Measurements from ENCODE around the gene AGPAT4.

Gene AGPAT4

DNA sequence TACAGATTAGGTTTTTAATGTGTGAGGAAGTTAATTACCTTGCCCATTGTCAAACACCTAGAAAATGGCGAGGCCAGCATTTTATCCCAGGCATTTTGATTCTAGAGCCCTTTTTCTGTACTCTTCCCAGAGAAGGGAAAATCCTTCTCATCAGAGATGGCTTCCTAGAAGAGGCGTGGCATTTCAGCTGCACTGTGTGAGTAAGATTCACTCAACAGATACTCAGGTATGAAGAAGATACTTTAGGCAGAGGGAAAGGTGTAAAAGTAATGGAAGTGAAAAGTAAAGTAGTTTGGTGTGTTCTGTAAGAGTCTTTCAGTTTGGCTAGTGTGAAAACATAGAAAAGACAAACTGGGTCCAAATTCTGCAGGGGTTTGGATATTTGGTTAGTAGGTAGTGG lies 168.5 kb downstream of the AGPAT4 start:
- no peak for DNase-seq

DNA sequence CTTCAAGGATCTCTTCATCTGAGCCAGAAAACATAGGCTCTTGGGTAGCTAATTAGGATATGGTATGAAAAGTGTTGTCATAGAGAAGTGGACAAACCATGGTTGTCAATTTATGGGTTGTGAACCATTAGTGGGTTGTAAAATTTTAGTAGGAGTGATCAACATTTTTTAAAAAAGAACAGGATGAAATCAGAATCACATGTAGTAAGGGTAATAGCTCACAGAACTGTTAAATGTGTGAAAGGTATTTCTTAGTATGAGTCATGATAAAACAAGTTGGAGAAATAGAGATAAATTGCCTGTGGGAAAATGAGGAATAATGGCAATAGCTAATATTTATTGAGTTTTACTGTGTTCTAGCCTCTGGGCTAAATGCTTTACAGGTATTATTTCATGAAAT lies 168.9 kb downstream of the AGPAT4 start:
- DNase-seq: no peak

DNA sequence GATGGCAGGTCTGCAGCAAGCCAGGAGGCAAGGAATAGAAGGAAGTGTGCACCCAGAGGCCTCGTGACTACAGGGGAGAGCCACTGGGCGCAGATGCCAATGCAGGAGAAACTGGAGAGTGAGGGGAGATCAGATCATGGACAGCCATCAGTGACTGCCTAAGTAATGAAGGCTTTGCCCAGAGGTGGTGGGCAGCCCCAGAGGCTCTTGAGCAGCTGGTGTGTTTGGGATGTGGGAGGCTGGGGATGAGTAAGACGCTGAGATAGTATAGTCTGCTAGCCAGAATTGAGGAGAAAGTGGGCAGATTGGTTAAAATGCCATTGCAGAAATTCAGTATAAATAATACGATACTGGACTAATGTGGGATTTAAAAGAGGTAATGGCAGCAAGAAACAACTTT lies 170.4 kb downstream of the AGPAT4 start:
- no peak for DNase-seq

DNA sequence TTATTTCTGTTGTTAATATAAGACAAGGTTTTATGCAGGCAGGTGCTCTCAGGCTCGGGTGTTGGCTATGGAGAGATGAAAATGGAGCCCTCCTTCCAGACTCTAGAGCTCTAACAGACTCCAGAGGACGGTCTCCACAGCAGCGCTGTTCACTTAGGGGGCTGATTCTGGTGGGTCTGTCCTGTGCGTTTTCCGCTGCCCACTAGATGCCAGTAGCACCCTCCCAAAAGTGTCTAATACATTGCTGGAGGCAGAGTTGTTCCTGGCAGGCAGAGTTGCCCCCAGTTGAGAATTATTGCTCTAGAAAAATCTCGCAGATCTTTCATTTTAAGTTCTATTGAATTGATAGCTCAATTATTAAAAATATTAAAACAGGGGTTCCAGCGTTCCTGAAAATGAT lies 172.3 kb downstream of the AGPAT4 start:
- no peak for DNase-seq

DNA sequence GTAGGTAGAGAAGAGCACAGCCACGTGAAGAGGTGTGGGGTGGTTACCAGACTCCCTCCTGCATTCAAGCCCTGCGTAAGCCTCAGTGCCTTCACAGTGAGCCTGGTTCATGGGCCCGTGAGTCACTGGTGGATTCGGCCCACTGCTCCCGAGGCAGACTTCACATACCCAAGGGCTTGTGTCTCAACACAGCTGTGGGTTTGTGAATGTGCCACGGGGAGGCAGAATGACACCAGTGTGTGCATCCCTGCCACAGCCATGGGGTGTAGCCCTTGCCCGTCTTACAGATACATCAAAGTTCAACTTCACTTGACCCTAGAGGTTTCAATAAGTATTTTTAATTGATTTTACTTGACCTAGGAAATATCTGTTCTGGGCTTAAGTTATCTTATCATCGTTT lies 173.8 kb downstream of the AGPAT4 start:
- DNase-seq: no peak

DNA sequence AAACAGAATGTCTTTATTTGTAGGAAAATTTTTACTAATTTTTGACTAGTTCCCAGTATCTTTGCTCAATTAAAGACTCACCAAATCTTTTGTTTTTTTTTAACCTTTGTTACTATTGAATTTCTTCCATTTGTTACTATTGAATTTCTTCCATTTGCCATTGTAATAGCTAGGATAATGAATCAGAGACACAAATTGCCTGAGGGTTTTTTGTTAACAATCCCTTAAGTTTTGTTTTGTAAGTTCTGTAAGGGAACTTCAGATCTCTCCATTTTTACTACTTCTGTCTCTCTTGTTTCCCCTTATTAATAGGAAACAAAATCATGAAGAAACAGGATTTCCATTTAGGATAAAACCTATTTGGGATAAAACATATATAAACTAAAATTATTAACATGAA lies 177.9 kb downstream of the AGPAT4 start:
- no peak for DNase-seq

DNA sequence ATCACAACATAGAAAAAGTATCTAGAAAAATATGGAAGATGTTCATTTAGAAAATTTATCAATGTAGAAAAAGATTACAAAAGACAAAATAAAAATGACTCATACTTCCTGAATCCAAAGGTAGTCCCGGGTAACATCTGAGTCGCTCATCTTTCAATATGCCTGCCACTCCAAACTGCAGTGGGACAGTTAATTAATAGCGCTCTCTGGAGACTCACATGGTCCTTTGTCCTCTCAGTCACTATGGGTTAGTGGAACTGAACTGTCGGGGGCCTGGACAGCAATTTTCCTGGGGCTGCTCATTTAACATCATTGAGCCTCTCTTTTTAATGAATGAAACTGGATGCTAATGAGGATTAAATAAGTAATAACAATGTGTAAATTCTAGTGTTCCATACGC lies 178.9 kb downstream of the AGPAT4 start:
- DNase-seq: no peak

DNA sequence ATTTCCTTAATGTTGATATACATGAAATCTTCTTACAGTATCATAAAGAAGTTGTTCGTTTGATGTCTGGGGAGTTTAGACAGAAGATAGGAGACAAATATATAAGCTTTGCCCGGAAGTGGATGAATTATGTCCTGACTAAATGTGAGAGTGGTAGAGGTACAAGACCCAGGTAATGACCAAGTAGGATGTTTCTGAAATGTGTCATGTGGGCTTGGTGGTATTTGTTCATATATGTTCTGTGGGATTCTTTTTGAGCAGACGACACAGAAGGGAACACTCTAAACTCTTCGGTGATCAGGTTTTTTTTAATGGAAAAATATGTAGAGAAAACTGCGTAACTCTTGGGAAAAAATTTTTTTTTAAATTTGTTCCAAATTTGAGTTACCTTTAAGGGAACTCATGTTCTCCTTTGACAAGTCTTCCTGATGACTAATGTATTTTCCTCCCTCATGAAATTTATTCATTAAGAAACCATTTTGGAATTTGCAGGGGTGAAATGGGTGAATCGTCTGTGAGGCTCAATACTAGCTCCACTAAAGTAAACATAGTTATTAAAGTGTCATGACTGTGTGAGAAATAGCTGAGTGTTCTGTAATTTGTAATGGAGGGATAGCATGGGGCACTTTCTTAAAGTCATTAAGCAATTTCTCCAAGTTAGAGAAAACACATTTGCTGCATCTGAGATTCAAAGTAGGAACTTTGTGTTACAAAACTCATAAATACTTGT lies 181.7 kb downstream of the AGPAT4 start:
- DNase-seq: no peak

DNA sequence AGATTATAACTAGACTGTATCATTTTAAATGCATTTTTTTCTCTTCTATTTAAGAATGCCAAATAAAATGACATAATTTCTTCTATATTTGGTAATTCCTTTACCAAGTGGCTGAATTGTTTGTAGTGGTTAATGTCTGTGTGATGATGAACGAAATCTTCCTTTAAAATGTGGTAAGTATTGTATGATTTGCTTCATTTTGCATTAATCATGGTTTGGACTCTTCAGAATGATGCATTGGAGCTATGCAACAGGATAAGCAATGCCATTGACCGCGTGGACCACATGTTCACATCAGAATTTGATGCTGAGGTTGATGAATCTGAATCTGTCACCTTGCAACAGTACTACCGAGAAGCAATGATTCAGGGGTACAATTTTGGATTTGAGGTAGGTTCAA lies 182.7 kb downstream of the AGPAT4 start:
- DNase-seq: no peak

DNA sequence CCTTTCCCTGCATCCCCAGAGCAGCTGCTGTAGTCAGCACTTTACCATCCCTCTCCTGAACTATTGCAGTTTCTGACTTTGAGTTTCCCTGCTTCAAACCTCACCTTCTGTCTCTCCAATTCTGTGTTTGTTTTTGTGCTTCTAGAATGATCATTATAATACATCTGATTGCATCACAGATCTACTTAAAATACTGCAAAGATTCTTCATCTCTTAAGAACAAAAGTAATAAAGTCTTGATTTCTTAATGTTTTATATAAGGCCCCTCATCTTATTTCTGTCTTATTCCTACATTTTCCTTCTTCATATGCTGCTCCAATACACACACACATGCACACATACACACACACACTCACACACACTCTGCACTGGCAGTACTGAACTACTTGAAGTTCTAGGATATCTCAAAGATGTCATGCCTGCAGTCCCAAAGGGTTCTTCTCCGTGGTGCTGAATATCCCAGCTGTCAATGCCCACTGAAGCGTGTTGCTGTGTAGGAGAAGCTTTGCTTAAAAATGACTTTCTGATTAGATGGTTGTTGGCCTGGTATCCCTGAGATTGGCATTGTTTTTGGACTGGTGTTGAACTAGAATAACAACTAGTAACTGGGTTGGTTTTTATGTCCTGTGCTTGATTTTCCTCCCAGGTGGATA lies 185.1 kb downstream of the AGPAT4 start:
- no peak for DNase-seq

DNA sequence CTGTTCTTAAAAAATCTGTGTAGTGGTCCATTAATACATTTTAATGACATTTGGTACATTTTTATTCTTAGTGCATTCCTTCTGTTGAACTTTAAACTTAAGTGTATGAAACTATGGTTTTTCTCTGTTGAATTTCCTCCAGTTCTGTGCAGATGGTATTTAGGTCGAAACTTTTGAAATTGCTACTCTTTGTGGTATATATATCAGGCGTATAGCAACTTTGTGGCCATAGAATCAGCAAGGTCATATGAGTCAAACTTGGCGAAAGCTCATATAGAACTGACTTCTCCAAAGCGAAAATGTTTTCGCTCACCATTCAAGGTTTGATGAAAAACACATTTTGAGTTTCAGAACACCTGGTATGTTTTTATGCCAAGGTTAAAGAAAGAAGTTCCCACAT lies 188.6 kb downstream of the AGPAT4 start:
- DNase-seq: no peak

DNA sequence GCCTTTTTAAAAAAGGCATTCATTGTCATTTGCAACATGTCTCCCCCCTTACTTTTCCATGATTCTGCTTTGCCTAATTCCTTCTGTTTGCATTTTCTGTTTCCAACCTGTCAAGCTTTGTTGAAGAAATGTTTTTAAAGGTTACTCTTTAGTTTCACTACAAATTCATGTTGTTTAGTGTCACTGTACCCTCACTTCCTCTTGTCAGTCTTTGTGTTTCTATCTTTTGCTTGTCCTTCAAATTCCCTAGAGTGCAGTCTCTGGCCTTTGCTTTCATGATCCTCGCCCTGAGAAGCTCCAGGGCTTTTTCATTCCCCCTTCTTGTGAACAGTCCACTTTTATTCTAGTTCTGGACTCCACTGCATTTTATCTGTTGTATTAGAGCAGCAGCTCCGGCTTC lies 191.6 kb downstream of the AGPAT4 start:
- DNase-seq: no peak

DNA sequence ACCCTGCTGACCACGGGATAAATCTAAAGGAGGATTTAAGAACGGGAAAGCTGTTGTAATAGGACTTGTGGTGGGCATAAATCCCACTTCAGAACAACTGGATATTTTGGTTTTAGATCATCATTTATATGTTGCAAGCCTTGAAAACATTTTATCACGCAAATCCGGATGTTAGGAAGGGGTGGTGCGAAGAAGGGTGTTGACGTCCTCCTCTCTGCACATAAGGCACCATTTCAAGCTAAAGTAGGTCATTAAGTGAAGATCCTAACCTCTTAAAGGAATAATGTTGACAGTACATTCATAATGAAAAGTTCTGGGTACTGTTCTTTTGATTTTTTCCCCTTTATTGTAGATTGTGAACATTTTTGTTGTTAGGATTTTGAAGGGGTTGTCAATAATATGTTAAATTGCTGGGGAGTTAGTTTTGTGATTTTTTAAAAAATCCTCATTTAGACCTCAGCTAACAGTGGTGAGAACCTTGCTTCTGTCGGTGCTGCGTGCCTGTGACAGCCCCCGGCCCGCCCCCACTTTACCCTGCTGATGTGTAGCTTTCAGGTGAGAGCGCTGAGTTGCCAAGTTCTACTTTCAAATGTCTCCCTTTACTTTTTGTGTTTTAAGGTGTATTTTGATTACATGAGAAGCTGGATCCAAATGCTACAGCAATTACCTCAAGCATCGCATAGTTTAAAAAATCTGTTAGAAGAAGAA lies 193.4 kb downstream of the AGPAT4 start:
- peak in 1 of 2 donors; percentile 48 for DNase-seq

Measured in CD4-positive, alpha-beta T cell treated with Interleukin-4 for 1 hour (primary cell).